Keratinocyte (primary cell): ENCODE data around the gene PAX5.

Experiments
- EZH2 ChIP-seq: IDR thresholded peaks from one replicate; pipeline ENCODE4 v1.6.1; 2012; ENCODE audit warnings: inconsistent platforms, mild to moderate bottlenecking, low read length, moderate library complexity
- TF ChIP-seq, protein P1 (sequence below), 3 experiments: IDR thresholded peaks in 1 of 3; conservative IDR thresholded peaks in 1 of 3; optimal IDR thresholded peaks in 1 of 3; 2 replicates in 2 of 3; 3 replicates in 1 of 3; pipeline versions ENCODE3 to v1.5.1; 2011; ENCODE audit warnings: low read length in 3 of 3, mild to moderate bottlenecking in 3 of 3, moderate library complexity in 2 of 3, control low read depth in 1 of 3, inconsistent platforms in 1 of 3; ENCODE audit not compliant: insufficient read depth in 2 of 3; ENCODE audit errors: extremely low read depth in 1 of 3

DNA sequence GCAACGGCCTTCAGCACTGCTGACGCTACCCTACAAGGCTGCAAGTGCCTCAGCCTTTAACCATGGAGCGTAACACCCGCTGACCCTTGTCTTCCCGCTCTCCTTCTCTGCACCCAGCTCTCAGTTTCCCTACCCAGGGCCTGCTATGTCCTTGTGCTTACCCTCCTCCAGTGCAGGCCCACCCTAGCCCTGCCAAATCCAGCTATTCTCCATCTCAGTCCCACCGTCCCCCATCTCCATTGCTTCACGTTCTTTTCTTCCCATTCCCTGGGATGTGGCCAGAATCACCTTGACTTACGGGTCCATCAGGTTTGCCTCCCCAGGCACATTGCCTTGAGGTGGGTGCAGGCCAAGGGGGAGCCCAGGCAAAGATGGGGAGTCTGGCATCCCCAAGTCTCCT, 91.2 kb downstream of the PAX5 start:
- no peak for TF ChIP-seq EZH2
- TF ChIP-seq, protein P1, sequence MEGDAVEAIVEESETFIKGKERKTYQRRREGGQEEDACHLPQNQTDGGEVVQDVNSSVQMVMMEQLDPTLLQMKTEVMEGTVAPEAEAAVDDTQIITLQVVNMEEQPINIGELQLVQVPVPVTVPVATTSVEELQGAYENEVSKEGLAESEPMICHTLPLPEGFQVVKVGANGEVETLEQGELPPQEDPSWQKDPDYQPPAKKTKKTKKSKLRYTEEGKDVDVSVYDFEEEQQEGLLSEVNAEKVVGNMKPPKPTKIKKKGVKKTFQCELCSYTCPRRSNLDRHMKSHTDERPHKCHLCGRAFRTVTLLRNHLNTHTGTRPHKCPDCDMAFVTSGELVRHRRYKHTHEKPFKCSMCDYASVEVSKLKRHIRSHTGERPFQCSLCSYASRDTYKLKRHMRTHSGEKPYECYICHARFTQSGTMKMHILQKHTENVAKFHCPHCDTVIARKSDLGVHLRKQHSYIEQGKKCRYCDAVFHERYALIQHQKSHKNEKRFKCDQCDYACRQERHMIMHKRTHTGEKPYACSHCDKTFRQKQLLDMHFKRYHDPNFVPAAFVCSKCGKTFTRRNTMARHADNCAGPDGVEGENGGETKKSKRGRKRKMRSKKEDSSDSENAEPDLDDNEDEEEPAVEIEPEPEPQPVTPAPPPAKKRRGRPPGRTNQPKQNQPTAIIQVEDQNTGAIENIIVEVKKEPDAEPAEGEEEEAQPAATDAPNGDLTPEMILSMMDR (optimal IDR thresholded peaks at IDR 0.05 in 1 of 3, IDR thresholded peaks at IDR 0.05 in 1 of 3, conservative IDR thresholded peaks at IDR 0.05 in 1 of 3; ENCODE audit: extremely low read depth in 1 of 3, insufficient read depth in 2 of 3, low read length in 3 of 3): no peak
